DMS 273 (cell line): ENCODE results near the gene RAB36.

Experiments used
- DNase-seq: peaks from one replicate; lab custom pipeline; 2025; ENCODE audit not compliant: unreplicated experiment; lab: John Stamatoyannopoulos, UW

RAB36 gene

GRCh38 chr22:23120415-23120899, 24.8 kb upstream of the RAB36 start:
- DNase-seq = no peak

- DNase-seq = no peak
Measured at GRCh38 chr22:23121000-23121421, 24.3 kb upstream of the RAB36 start.

- DNase-seq = no peak
Measured at GRCh38 chr22:23121424-23121823, 23.9 kb upstream of the RAB36 start.

GRCh38 chr22:23122216-23122957, 22.9 kb upstream of the RAB36 start:
- no peak for DNase-seq

- no peak for DNase-seq
Measured at GRCh38 chr22:23122992-23123803, 22.1 kb upstream of the RAB36 start.

- no peak for DNase-seq
Measured at GRCh38 chr22:23123804-23124254, 21.4 kb upstream of the RAB36 start.

- DNase-seq = no peak
Measured at GRCh38 chr22:23124611-23125511, 20.4 kb upstream of the RAB36 start.

- DNase-seq = no peak
Measured at GRCh38 chr22:23125512-23126103, 19.7 kb upstream of the RAB36 start.

- DNase-seq = no peak
Measured at GRCh38 chr22:23126165-23127054, 18.9 kb upstream of the RAB36 start.

- no peak for DNase-seq
Measured at GRCh38 chr22:23127055-23127756, 18.1 kb upstream of the RAB36 start.

- no peak for DNase-seq
Measured at GRCh38 chr22:23127788-23128187, 17.5 kb upstream of the RAB36 start.

GRCh38 chr22:23128269-23129108, 16.8 kb upstream of the RAB36 start:
- DNase-seq = peak; percentile 94

- DNase-seq = no peak
Measured at GRCh38 chr22:23129149-23129548, 16.1 kb upstream of the RAB36 start.

- no peak for DNase-seq
Measured at GRCh38 chr22:23130697-23131096, 14.6 kb upstream of the RAB36 start.

- DNase-seq = no peak
Measured at GRCh38 chr22:23131931-23132330, 13.3 kb upstream of the RAB36 start.

- no peak for DNase-seq
Measured at GRCh38 chr22:23132376-23133091, 12.7 kb upstream of the RAB36 start.

- DNase-seq = no peak
Measured at GRCh38 chr22:23133922-23134321, 11.4 kb upstream of the RAB36 start.
